ENCODE data around the gene DMD.

DNA sequence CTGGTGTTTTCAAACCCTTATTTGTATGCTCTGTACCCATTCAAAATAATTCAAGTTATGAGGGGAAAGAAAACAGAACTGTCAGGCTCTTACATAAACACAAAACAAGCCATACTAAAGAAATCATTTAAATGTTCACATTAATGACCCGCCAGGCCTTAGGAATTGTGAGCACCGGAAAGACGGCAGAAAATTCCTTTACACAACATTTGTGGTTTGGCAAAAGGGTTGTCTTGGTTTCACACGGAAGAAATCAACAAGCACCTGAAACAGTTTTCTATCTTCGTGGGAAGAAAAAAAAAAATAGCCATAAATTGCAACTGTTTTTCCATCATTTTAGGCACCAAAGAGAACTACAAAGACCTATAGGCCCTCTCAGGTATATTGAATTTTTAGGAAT, 1951.0 kb downstream of the DMD start:
- TF ChIP-seq, protein P1, sequence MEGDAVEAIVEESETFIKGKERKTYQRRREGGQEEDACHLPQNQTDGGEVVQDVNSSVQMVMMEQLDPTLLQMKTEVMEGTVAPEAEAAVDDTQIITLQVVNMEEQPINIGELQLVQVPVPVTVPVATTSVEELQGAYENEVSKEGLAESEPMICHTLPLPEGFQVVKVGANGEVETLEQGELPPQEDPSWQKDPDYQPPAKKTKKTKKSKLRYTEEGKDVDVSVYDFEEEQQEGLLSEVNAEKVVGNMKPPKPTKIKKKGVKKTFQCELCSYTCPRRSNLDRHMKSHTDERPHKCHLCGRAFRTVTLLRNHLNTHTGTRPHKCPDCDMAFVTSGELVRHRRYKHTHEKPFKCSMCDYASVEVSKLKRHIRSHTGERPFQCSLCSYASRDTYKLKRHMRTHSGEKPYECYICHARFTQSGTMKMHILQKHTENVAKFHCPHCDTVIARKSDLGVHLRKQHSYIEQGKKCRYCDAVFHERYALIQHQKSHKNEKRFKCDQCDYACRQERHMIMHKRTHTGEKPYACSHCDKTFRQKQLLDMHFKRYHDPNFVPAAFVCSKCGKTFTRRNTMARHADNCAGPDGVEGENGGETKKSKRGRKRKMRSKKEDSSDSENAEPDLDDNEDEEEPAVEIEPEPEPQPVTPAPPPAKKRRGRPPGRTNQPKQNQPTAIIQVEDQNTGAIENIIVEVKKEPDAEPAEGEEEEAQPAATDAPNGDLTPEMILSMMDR (IDR thresholded peaks at IDR 0.05; ENCODE audit: control extremely low read depth in 1 of 3, insufficient read depth in 1 of 3, low read depth in 1 of 3, low read length in 3 of 3), result no peak
- no peak for TF ChIP-seq BRCA1 (IDR thresholded peaks at IDR 0.05; ENCODE audit: low read depth, low read length)
- TF ChIP-seq EZH2 (IDR thresholded peaks at IDR 0.05; ENCODE audit: low read depth, low read length, severe bottlenecking), result no peak
- no peak for TF ChIP-seq YY1 (IDR thresholded peaks at IDR 0.05; ENCODE audit: low read depth, low read length)
- TF ChIP-seq EP300 (IDR thresholded peaks at IDR 0.05; ENCODE audit: borderline replicate concordance in 1 of 2, low read depth in 2 of 2, low read length in 2 of 2), result no peak
- no peak for TF ChIP-seq POLR2A (IDR thresholded peaks at IDR 0.05; ENCODE audit: control extremely low read depth in 1 of 2, low read depth in 2 of 2, low read length in 2 of 2)
- TF ChIP-seq JUND (IDR thresholded peaks at IDR 0.05; ENCODE audit: low read length), result no peak
- TF ChIP-seq ZNF274 (IDR thresholded peaks at IDR 0.05; ENCODE audit: borderline replicate concordance, extremely low read depth, low read length), result no peak
- TF ChIP-seq CREB1 (IDR thresholded peaks at IDR 0.05), result no peak
- TF ChIP-seq, protein P2, sequence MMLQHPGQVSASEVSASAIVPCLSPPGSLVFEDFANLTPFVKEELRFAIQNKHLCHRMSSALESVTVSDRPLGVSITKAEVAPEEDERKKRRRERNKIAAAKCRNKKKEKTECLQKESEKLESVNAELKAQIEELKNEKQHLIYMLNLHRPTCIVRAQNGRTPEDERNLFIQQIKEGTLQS (IDR thresholded peaks at IDR 0.05; ENCODE audit: insufficient read depth, low read depth, low read length), result no peak
- no peak for TF ChIP-seq RNF2 (IDR thresholded peaks at IDR 0.05; ENCODE audit: borderline replicate concordance, low read depth, low read length, missing control alignments, poor library complexity, severe bottlenecking)

Data from H1 (cell line).